ENCODE results near the gene SPG7.

SPG7 gene

GRCh38 chr16:89482150-89482816, 25.9 kb upstream of the SPG7 start:
- DNase-seq (no peak), ATAC-seq (ENCODE audit: insufficient read depth, low read depth) (no peak)
- Histone ChIP-seq H4K20me1 (ENCODE audit: insufficient read depth, low read length) (peaks cover 86% of the 10 kb centered on the region), H3K27me3 (ENCODE audit: insufficient read depth, low read length, poor library complexity) (no peaks in the 10 kb centered on the region), H3K4me2 (ENCODE audit: insufficient read depth, low read length) (peak overlapping the region; percentile 15; the same call in 1 of the 2 replicates), H2AFZ (ENCODE audit: low read depth, low read length) (no peak overlapping the region), H3K79me2 (ENCODE audit: insufficient read depth, low read length) (peaks cover 100% of the 10 kb centered on the region), H3K4me3 (ENCODE audit: low read depth in 1 of 2, low read length in 2 of 2) (no peak overlapping the region), H3K9me3 (ENCODE audit: insufficient read depth, low read length, severe bottlenecking) (no peaks in the 10 kb centered on the region), H3K27ac (ENCODE audit: low read length) (no peak overlapping the region), H3K36me3 (ENCODE audit: insufficient read depth, low read length) (peaks cover 40% of the 10 kb centered on the region), H3K4me1 (ENCODE audit: insufficient read depth, low read length) (peaks cover 59% of the 10 kb centered on the region), H3K9ac (ENCODE audit: low read depth, low read length) (no peak overlapping the region)
- TF ChIP-seq EZH2 (IDR thresholded peaks at IDR 0.05; ENCODE audit: borderline replicate concordance, low read depth, low read length, severe bottlenecking), result no peak
- TF ChIP-seq, protein P1, sequence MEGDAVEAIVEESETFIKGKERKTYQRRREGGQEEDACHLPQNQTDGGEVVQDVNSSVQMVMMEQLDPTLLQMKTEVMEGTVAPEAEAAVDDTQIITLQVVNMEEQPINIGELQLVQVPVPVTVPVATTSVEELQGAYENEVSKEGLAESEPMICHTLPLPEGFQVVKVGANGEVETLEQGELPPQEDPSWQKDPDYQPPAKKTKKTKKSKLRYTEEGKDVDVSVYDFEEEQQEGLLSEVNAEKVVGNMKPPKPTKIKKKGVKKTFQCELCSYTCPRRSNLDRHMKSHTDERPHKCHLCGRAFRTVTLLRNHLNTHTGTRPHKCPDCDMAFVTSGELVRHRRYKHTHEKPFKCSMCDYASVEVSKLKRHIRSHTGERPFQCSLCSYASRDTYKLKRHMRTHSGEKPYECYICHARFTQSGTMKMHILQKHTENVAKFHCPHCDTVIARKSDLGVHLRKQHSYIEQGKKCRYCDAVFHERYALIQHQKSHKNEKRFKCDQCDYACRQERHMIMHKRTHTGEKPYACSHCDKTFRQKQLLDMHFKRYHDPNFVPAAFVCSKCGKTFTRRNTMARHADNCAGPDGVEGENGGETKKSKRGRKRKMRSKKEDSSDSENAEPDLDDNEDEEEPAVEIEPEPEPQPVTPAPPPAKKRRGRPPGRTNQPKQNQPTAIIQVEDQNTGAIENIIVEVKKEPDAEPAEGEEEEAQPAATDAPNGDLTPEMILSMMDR (IDR thresholded peaks at IDR 0.05; ENCODE audit: borderline replicate concordance, extremely low read depth, low read length, poor library complexity, severe bottlenecking), result no peak

GRCh38 chr16:89482817-89483205, 25.4 kb upstream of the SPG7 start:
- no peak for TF ChIP-seq EZH2 (IDR thresholded peaks at IDR 0.05; ENCODE audit: borderline replicate concordance, low read depth, low read length, severe bottlenecking)
- TF ChIP-seq, protein P1 (IDR thresholded peaks at IDR 0.05; ENCODE audit: borderline replicate concordance, extremely low read depth, low read length, poor library complexity, severe bottlenecking), result no peak
- DNase-seq (no peak), ATAC-seq (ENCODE audit: insufficient read depth, low read depth) (no peak)
- Histone ChIP-seq H3K4me2 (ENCODE audit: insufficient read depth, low read length) (peak overlapping the region; percentile 15; the same call in 1 of the 2 replicates), H3K27ac (ENCODE audit: low read length) (no peak overlapping the region), H3K36me3 (ENCODE audit: insufficient read depth, low read length) (peaks cover 43% of the 10 kb centered on the region), H2AFZ (ENCODE audit: low read depth, low read length) (no peak overlapping the region), H3K27me3 (ENCODE audit: insufficient read depth, low read length, poor library complexity) (no peaks in the 10 kb centered on the region), H4K20me1 (ENCODE audit: insufficient read depth, low read length) (peaks cover 87% of the 10 kb centered on the region), H3K9me3 (ENCODE audit: insufficient read depth, low read length, severe bottlenecking) (no peaks in the 10 kb centered on the region), H3K9ac (ENCODE audit: low read depth, low read length) (no peak overlapping the region), H3K4me3 (ENCODE audit: low read depth in 1 of 2, low read length in 2 of 2) (no peak overlapping the region), H3K4me1 (ENCODE audit: insufficient read depth, low read length) (peaks cover 63% of the 10 kb centered on the region), H3K79me2 (ENCODE audit: insufficient read depth, low read length) (peaks cover 100% of the 10 kb centered on the region)

DNA sequence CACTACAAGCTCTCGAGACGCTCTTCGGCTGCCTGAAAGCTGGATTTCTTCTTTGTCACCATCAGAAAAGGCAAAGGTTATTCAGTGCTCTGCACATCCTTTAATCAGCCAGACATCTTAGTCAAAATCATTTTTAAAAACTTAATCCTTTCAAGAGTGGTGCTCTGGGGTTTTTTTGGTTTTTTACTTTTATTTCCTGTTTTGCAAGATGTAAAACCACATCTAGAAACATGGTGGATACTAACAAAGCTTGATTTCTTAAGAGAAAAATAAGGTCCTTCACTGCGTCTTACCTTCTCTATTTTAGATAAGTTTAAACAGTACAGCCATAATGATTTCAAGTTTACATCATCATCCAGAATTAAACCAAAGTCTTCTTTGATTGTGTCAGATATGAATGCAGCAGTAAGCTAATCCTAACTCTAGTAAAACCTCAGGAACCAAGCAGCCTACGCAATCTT, 24.1 kb upstream of the SPG7 start:
- no peak overlapping the region for H3K9ac ChIP-seq (ENCODE audit: low read depth, low read length)
- H4K20me1 ChIP-seq (ENCODE audit: insufficient read depth, low read length), result peaks cover 87% of the 10 kb centered on the region
- peaks cover 100% of the 10 kb centered on the region for H3K79me2 ChIP-seq (ENCODE audit: insufficient read depth, low read length)
- no peak overlapping the region for H3K4me3 ChIP-seq (ENCODE audit: low read depth in 1 of 2, low read length in 2 of 2)
- no peaks in the 10 kb centered on the region for H3K9me3 ChIP-seq (ENCODE audit: insufficient read depth, low read length, severe bottlenecking)
- peaks cover 73% of the 10 kb centered on the region for H3K4me1 ChIP-seq (ENCODE audit: insufficient read depth, low read length)
- no peak for DNase-seq
- TF ChIP-seq, protein P1 (IDR thresholded peaks at IDR 0.05; ENCODE audit: borderline replicate concordance, extremely low read depth, low read length, poor library complexity, severe bottlenecking), result no peak
- no peak for TF ChIP-seq EZH2 (IDR thresholded peaks at IDR 0.05; ENCODE audit: borderline replicate concordance, low read depth, low read length, severe bottlenecking)
- peak overlapping the region; percentile 51; the same call in 1 of the 2 replicates for H3K4me2 ChIP-seq (ENCODE audit: insufficient read depth, low read length)
- ATAC-seq (ENCODE audit: insufficient read depth, low read depth), result peak; percentile 82
- H3K27ac ChIP-seq (ENCODE audit: low read length), result peak overlapping the region; percentile 38
- H3K36me3 ChIP-seq (ENCODE audit: insufficient read depth, low read length), result peaks cover 39% of the 10 kb centered on the region
- no peak overlapping the region for H2AFZ ChIP-seq (ENCODE audit: low read depth, low read length)
- H3K27me3 ChIP-seq (ENCODE audit: insufficient read depth, low read length, poor library complexity), result no peaks in the 10 kb centered on the region
